HG02981 (cell line): Measurements from ENCODE around the gene ACADL.

Source experiments
- ATAC-seq: cut with Tn5 transposase; IDR thresholded peaks from one replicate; pipeline ENCODE4 v1.9.1; 2021; ENCODE audit warnings: mild to moderate bottlenecking, moderate library complexity; ENCODE audit not compliant: unreplicated experiment

Gene ACADL

DNA sequence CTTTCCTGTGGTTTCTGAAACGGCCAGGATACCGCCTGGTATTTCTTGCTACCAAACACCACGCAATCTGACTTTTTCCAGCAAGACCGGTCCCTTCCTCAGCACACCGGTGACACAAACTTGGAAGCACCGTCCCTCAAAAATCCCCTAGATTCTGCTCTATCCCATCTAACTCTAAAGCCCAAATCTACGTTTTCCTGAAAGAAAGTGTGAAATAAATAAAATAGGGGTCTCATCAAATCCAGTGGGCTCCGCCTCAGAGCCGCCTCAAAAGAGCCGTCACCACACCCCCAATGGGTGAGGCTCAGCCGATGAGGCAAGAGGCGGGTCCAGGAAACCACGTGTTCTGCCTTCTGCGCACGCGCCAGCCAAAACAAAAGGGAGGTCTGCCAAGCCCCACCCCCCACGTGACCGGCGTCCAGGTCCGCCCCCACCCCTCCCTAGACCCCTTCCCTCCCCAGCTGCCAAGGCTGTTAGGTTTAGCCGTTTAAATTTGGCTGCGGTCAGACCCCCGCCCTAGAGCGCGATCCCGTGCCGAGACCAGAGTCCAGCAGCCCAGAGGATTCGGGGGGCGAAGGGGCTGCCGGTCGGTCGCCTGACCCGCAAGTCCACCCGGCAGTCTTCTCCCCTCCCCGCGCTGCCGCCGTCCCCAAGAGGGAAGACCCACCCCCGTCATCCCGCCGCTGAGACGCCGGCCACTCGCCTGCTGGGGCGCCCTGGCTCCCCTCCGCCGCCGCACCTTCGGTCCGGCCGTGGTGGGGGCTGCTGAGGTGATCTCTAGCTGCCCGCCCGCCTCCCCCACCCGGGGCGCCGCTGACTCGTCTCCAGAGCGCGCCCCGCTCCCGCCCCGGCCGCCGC is 54.6 kb downstream of the ACADL start:
- peak; percentile 60 for ATAC-seq

DNA sequence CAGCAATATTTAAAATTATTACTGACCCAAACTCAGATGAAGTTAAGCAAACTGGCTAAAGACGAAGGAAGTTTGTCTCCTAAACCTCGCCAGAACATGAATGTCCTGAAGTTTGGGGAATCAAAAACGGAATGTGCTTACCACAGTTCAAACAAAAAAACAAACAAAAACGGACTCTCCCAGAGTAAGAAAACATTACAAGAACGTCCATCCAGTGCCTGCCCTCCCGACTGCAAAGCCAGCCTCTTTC is 55.1 kb downstream of the ACADL start:
- ATAC-seq: no peak

DNA sequence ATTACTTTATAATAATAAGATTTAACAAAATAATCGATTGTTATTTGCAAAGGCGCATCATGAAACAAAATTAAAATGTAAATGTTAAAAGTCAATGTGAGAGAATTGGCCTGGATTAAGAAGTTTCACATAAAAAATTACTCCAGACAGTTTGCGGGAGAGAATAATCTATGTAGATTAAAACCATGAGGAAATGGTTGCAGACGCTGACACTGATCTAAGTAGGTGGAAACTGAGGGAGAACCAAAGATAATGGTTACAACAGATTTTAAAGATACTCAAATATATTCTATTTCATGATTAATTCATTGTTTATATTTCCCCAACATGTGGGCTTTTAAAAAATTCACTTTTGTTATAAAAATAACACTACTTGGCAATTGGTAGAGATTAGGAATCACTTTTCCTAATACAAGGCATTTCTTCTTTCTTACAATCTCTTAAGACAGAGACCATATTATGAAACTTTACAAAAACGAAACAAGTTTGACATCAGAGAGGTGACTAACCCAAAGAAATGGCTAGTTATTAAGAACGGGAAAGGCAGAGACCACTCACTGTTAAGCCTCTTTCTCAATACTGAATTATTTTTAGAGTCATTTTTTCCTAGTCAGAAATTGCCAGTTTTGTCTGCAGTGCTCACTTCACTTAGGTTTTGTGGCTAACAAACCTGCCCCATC is 55.6 kb downstream of the ACADL start:
- peak; percentile 33 for ATAC-seq

DNA sequence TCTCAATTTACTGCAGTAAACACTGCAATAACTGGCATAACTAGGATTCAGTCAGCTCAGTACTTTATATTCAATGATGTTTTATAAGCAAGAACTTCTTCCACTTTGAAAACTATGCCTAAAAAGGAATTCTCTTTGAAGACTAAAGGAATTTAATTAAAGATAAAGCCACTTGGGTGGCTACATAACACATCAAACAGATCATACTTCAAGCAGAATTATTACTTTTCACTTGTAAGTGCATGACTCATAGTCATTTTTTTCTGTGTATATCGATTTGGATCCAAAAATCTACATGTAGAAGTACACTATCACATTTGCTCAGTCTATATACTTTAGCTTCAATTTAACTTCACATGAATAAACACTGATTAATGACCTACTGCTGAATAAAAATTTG is 58.0 kb downstream of the ACADL start:
- no peak for ATAC-seq

DNA sequence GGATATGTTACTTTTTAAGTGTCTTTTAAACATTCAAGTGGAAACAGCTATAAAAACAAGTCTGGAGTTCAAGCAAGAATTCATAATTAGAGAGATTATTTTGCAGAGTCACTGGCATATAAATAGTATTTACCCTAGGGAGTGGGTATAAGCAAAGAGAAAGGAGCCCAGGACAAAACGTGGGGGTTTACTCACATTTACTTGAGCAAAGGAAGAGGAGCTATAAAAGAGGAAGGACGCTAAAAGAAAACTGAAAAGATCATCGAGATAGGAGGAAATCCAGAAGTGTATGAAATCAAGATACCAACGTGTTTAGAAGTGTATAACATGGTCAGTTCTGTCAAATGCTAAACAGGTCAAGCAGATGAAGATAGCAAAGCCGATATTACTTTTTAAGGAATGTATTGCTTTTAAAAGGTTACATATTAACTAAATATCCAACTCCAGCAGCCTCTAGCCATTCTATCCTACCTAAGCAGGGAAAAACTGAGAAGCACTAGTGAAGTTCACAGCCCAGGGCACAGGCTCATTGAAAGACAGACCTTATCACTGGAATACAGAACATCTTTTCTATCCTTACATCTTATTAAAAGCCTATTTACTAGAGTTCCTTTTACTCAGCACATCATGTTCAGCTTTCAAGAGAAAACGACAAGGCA is 62.7 kb downstream of the ACADL start:
- no peak for ATAC-seq

DNA sequence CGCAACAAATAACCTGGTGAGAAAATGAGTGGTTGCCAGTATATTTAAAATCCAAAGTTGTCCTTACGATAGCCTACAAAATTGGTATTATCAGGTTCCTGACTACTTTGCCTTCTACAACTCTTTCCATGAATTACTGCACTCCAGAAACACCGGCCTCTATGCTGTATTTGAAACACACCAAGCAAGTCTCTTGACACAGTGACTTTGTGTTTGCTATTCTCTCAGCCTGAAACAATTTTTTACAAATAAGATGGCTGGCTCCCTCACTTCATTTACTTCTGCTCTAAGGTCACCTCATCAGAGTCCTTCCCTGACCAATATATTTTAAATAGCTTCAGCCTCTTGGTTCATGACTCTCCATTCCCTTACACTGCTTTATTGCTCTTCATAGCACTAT is 66.2 kb downstream of the ACADL start:
- ATAC-seq: no peak

DNA sequence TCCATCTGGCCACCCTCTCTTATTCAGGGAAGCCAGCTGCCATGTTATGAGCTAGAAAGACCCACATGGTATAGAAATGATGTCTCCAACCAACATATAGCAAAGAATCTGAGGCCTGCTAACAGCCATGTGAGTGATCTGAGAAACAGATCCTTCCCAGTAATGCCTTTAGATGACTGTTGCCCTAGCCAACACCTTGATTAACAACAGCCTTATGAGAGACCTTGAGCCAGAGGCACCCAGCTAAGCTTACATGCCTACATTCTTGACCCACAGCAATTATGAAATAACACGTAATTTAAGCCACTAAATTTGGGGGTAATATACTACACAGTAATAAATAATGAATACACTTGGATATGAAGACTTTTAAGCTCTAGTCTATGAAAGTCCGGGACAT is 67.0 kb downstream of the ACADL start:
- no peak for ATAC-seq

DNA sequence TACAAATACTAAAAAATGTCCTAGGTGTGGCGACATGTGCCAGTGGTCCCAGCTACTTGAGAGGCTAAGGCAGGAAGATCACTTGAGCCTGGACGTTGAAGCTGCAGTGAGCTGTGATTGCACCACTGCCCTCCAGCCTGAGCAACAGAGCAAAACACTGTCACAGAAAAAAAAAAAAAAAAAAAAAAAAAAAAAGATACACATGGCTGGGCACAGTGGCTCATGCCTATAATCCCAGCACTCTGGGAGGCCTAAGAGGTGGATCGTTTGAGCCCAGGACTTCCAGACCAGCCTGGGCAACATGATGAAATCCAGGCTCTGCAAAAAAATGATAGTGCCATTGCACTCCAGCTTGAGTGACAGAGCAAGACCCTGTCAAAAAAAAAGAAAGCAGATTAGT is 67.7 kb downstream of the ACADL start:
- no peak for ATAC-seq

DNA sequence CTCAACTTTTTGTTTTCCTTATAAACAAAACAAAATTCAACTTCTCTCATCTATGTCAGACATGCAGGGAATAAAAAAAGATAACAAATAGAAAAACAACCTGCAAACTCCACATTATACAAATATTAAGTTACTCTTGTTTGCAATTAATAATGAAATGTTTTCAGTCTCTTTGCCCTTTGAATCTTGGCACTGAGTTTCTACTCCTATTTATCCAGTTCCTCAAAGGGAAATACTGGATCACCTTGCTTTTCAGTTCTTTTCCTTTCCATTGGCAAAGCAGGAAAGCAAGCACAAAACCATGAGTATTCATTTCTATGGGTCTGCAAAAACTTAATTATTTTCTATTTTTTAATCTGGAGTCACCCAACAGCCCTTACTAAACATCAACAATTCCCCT is 77.6 kb downstream of the ACADL start:
- ATAC-seq: no peak
